ENCODE measurements around the gene LSM2.

GRCh38 chr6:31778193-31778592 is 28.6 kb downstream of the LSM2 start:
- TF ChIP-seq CTCF (conservative IDR thresholded peaks at IDR 0.05; ENCODE audit: low read length) (no peak), EZH2phosphoT487 (IDR thresholded peaks at IDR 0.05; ENCODE audit: borderline replicate concordance) (no peak)

Data from Loucy (cell line).